HepG2 (cell line): Measurements from ENCODE around the gene OR2H1. TPM values are rescaled to one million over a fixed set of nuclear protein-coding genes. Genes with fewer than 3 reads are reported as not detected.

ENCODE experiments used
- ATAC-seq: fragments of 200-7000 bp; cut with Tn5 transposase; 3 replicates; pipeline ENCODE4 v1.9.1; 2020; ENCODE audit warnings: mild to moderate bottlenecking, moderate library complexity
- BruUV-seq: library from RNA; stranded (reverse); fragments of 400-500 nt; replicated peaks from 2 replicates; lab custom pipeline; 2021; lab: Mats Ljungman, UMichigan
- CTCF ChIA-PET: fragments of 300-600 bp; formaldehyde crosslinking; extraction: SDS; loops from one replicate; lab custom pipeline; 2021; ENCODE audit warnings: low total read pairs, inconsistent platforms, low intra/inter-chr PET ratio; lab: Yijun Ruan, JAX
- POLR2A ChIA-PET: fragments of 350-600 bp; sonication (Branson Sonifier 250); formaldehyde crosslinking; loops from one replicate; lab custom pipeline; 2020; ENCODE audit warnings: antibody characterized with exemption, inconsistent platforms; lab: Yijun Ruan, JAX
- DNase-seq: peaks from one replicate; pipeline ENCODE4 v3.0.0-alpha.2; 2015; ENCODE audit warnings: low spot score
- FAIRE-seq: peaks from 3 replicates; lab custom pipeline; 2011; peaks lifted over from hg19 to GRCh38; lab: Jason Lieb, UNC
- H2AFZ ChIP-seq: one replicate; pipeline ENCODE4 v1.6.1; 2011; ENCODE audit warnings: low read length, inconsistent platforms
- H3K27ac ChIP-seq: fragments of 300-600 bp; 3 replicates; pipeline ENCODE4 v1.8.0; 2011; ENCODE audit warnings: mixed run types, mild to moderate bottlenecking, mixed read lengths, low read length, inconsistent platforms; ENCODE audit not compliant: insufficient read depth; ENCODE audit errors: extremely low read length
- H3K27me3 ChIP-seq, 2 experiments: fragments of 200-600 bp in 1 of 2; 2 replicates in 1 of 2; 3 replicates in 1 of 2; pipeline versions ENCODE4 v1.6.0 to v1.8.0; 2011; ENCODE audit warnings: low read length in 2 of 2, mild to moderate bottlenecking in 2 of 2, moderate library complexity in 2 of 2, inconsistent platforms in 1 of 2; ENCODE audit not compliant: insufficient read depth in 2 of 2, control insufficient read depth in 1 of 2
- H3K36me3 ChIP-seq, 2 experiments: fragments of 200-600 bp in 1 of 2; replicated peaks in 1 of 2; 2 replicates in 1 of 2; 3 replicates in 1 of 2; pipeline versions ENCODE4 v1.5.1 to v1.8.0; 2011; ENCODE audit warnings: low read length in 2 of 2, inconsistent platforms in 1 of 2; ENCODE audit not compliant: insufficient read depth in 2 of 2, control insufficient read depth in 1 of 2
- H3K4me1 ChIP-seq: 2 replicates; pipeline ENCODE4 v1.5.1; 2012; ENCODE audit warnings: low read length, inconsistent platforms; ENCODE audit not compliant: insufficient read depth
- H3K4me2 ChIP-seq: 2 replicates; pipeline ENCODE4 v1.6.0; 2011; ENCODE audit warnings: low read depth, low read length, inconsistent platforms
- H3K4me3 ChIP-seq, 3 experiments: fragments of 200-600 bp in 1 of 3; sonication (generic), shearing (Covaris generic) in 1 of 3; replicated peaks in 1 of 3; 2 replicates each; pipeline ENCODE4 v1.5.1; 2011 to 2016; ENCODE audit warnings: low read length in 3 of 3, inconsistent platforms in 2 of 3, low read depth in 2 of 3, mild to moderate bottlenecking in 2 of 3, control low read depth in 1 of 3, mixed read lengths in 1 of 3; ENCODE audit not compliant: insufficient read depth in 1 of 3
- H3K79me2 ChIP-seq: one replicate; pipeline ENCODE4 v1.6.1; 2011; ENCODE audit warnings: low read length, inconsistent platforms; ENCODE audit not compliant: insufficient read depth
- H3K9ac ChIP-seq: 2 replicates; pipeline ENCODE4 v1.6.0; 2011; ENCODE audit warnings: mild to moderate bottlenecking, low read depth, low read length, inconsistent platforms; ENCODE audit not compliant: insufficient read depth
- H3K9me3 ChIP-seq: 2 replicates; pipeline ENCODE4 v1.5.1; 2012; ENCODE audit warnings: mild to moderate bottlenecking, low read length
- H4K20me1 ChIP-seq: 2 replicates; pipeline ENCODE4 v1.6.0; 2011; ENCODE audit warnings: inconsistent platforms, mild to moderate bottlenecking, low read length, moderate library complexity; ENCODE audit not compliant: insufficient read depth
- CTCF ChIP-seq: sonication (generic); formaldehyde crosslinking; IDR thresholded peaks from 2 replicates; pipeline ENCODE4 v1.5.0; 2020; ENCODE audit warnings: mild to moderate bottlenecking, missing genetic modification reagents, moderate library complexity
- DBP ChIP-seq: sonication (generic); formaldehyde crosslinking; IDR thresholded peaks from 2 replicates; pipeline ENCODE4 v1.4.0; 2020; ENCODE audit warnings: missing genetic modification reagents; ENCODE audit errors: not compliant biosample characterization
- HOXA3 ChIP-seq: sonication (generic); formaldehyde crosslinking; IDR thresholded peaks from 2 replicates; pipeline ENCODE4 v1.5.0; 2020; ENCODE audit warnings: missing genetic modification reagents
- HOXA7 ChIP-seq: sonication (generic); formaldehyde crosslinking; IDR thresholded peaks from 2 replicates; pipeline ENCODE4 v1.8.1; 2022; ENCODE audit warnings: mild to moderate bottlenecking, missing genetic modification reagents, moderate library complexity
- MIER2 ChIP-seq: IDR thresholded peaks from 2 replicates; pipeline ENCODE4 v1.6.1; 2016; ENCODE audit warnings: missing biosample characterization, missing genetic modification reagents
- MLLT10 ChIP-seq: sonication (generic); formaldehyde crosslinking; IDR thresholded peaks from 2 replicates; pipeline ENCODE4 v1.4.0; 2020; ENCODE audit warnings: missing genetic modification reagents
- MYNN ChIP-seq: sonication (generic); formaldehyde crosslinking; IDR thresholded peaks from 2 replicates; pipeline ENCODE4 v1.4.0; 2020; ENCODE audit warnings: mild to moderate bottlenecking, low read depth, missing genetic modification reagents
- NCOA1 ChIP-seq: sonication (generic); formaldehyde crosslinking; IDR thresholded peaks from 2 replicates; pipeline ENCODE4 v1.9.0; 2021; ENCODE audit warnings: missing genetic modification reagents
- RBM39 ChIP-seq: fragments of 200-400 bp; formaldehyde crosslinking; IDR thresholded peaks from one replicate; pipeline ENCODE4 v1.6.1; 2018; ENCODE audit warnings: antibody characterized with exemption, mild to moderate bottlenecking, low read depth, low read length; ENCODE audit not compliant: poor library complexity, severe bottlenecking
- SNRNP70 ChIP-seq: fragments of 200-400 bp; formaldehyde crosslinking; IDR thresholded peaks from 2 replicates; pipeline ENCODE4 v1.6.1; 2017; ENCODE audit warnings: mild to moderate bottlenecking, low read depth, low read length, moderate library complexity
- STAG1 ChIP-seq: sonication (generic); formaldehyde crosslinking; IDR thresholded peaks from 2 replicates; pipeline ENCODE4 v1.4.0; 2020; ENCODE audit warnings: missing genetic modification reagents
- THYN1 ChIP-seq: sonication (generic); formaldehyde crosslinking; IDR thresholded peaks from 2 replicates; pipeline ENCODE4 v1.8.1; 2023; ENCODE audit warnings: low read depth, mild to moderate bottlenecking, moderate library complexity, missing genetic modification reagents, borderline replicate concordance
- ZFYVE20 ChIP-seq: sonication (generic); formaldehyde crosslinking; IDR thresholded peaks from 2 replicates; pipeline ENCODE4 v1.8.0; 2023; ENCODE audit warnings: low read depth, mild to moderate bottlenecking, moderate library complexity, missing genetic modification reagents, borderline replicate concordance
- ZNF577 ChIP-seq: sonication (generic); formaldehyde crosslinking; IDR thresholded peaks from 2 replicates; pipeline ENCODE4 v1.4.0; 2020; ENCODE audit warnings: mild to moderate bottlenecking, low read depth, missing genetic modification reagents, borderline replicate concordance
- ZNF790 ChIP-seq: sonication (generic); formaldehyde crosslinking; IDR thresholded peaks from 2 replicates; pipeline ENCODE4 v1.8.0; 2022; ENCODE audit warnings: missing genetic modification reagents, mild to moderate bottlenecking, borderline replicate concordance
- WGBS: methylation state at CpG from one replicate; pipeline ENCODE4 v1.1.6; 2017; ENCODE audit warnings: low lambda C conversion rate; 5-methylcytosine and 5-hydroxymethylcytosine counted together
- in situ Hi-C: cut with HindIII; loops from 2 replicates; pipeline ENCODE4 v1.10.0; 2017; ENCODE audit warnings: low pct_unique_long_range_greater_than_20kb; ENCODE audit not compliant: extremely low pct_ligation_motif_present
- intact Hi-C: fragments of 100-400 bp; cut with micrococcal nuclease; formaldehyde crosslinking; loops from one replicate; pipeline ENCODE4 v1.10.0; 2022; ENCODE audit not compliant: unreplicated experiment
- polyA plus RNA-seq, 8 experiments: library from polyadenylated mRNA; depleted of rRNA in 3 of 8; stranded (reverse) in 7 of 8; unstranded in 1 of 8; fragments of >200 nt; fragmentation: Illumina TruSeq in 4 of 8; extraction: Trizol in 4 of 8; gene quantifications; 2 replicates each; pipeline versions ENCODE4 v1.2.1 to v1.2.3, GENCODE V29; 2011 to 2016; ENCODE audit warnings: low read depth in 4 of 8, missing spikeins in 1 of 8, mixed read lengths in 1 of 8; ENCODE audit not compliant: insufficient read depth in 1 of 8
- total RNA-seq, 5 experiments: library from RNA; depleted of rRNA; stranded (reverse); fragments of >200 nt; fragmentation: Illumina TruSeq; extraction: Trizol; gene quantifications; 2 replicates each; pipeline ENCODE4 v1.2.3, GENCODE V29; 2016; ENCODE audit warnings: low read depth in 1 of 5

OR2H1 gene
- total and polyA plus RNA-seq, 2 of the 13 experiments (the other 11 are each of a cell fraction or from before 2014, with no cell fraction given), result 0.15 TPM; not detected in 1

DNA sequence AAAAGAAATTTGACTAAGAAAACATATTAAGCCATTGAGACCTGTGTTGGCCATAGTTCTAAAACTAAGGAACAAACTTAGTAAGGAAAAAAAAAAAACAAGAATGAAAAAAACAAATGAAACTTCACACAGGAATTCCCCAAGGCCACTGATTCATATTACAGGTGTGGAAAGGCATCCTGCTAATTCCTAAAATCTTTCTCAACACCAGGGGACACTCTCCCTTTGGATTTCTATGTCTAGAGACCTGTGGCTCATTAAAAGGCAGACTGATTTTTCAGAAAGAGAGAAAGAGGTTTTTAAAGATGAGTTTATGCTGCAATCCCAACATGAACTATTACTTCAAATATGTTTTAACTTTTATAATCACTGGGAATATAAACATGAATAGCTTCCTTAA is 42.4 kb upstream of the OR2H1 start, which contains the start of gene OR12D1:
TSS of gene OR12D1 (plus strand) at position 341 of the 400 bp plus-strand sequence.
- POLR2A ChIA-PET, result no interaction called here

DNA sequence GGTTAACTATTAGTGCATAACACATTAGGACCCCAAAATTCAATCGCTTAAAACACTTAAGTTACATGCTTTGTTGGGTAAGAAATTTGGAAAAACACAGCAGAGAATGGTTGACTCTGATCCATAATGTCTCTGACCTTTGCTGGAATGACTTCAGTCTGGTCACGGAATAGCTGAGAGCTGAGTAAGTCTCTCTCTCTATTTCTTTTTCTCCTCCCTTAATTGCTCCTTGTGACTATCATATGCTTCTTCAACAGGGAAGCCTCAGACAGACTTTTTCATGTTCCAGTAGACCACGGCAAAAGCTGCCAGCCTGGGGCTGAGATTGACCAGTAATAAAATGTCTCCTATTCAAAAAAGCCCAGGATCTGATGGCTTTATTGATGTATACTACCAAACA is 37.4 kb upstream of the OR2H1 start:
- DNase-seq, result no peak
- no TSS peak for BruUV-seq
- POLR2A ChIA-PET, result no interaction called here
- no peaks in the 10 kb centered on the region for H4K20me1 ChIP-seq
- no peaks in the 10 kb centered on the region for H3K9me3 ChIP-seq
- CTCF ChIA-PET, result no interaction called here
- ATAC-seq, result no peak
- WGBS, result 16% methylated on average over 3 of the region's 3 CpGs
- H3K79me2 ChIP-seq, result no peaks in the 10 kb centered on the region
- no peaks in the 10 kb centered on the region for H3K4me1 ChIP-seq
- no peak overlapping the region for H3K9ac ChIP-seq
- H3K27me3 ChIP-seq, result no peaks in the 10 kb centered on the region
- H3K4me3 ChIP-seq, result no peak overlapping the region
- H3K27ac ChIP-seq, result no peak overlapping the region
- intact Hi-C loops (no loop called here), in situ Hi-C loops (no loop called here)
- no peak overlapping the region for H3K4me2 ChIP-seq
- H2AFZ ChIP-seq, result no peak overlapping the region
- FAIRE-seq, result no peak
- H3K36me3 ChIP-seq, result no peaks in the 10 kb centered on the region
- TF ChIP-seq HOXA3 (CRISPR knock-in tag) (no peak), ZNF790 (CRISPR knock-in tag) (no peak), MYNN (CRISPR knock-in tag) (no peak), DBP (no peak), NCOA1 (CRISPR knock-in tag) (no peak), HOXA7 (no peak), MLLT10 (no peak), ZFYVE20 (CRISPR knock-in tag) (no peak), ZNF577 (no peak), THYN1 (no peak), MIER2 (CRISPR knock-in tag) (no peak), RBM39 (no peak)

More for the DNA sequence above, 42.4 kb upstream of the OR2H1 start, which contains the start of gene OR12D1:
- FAIRE-seq, result no peak
- Histone ChIP-seq H3K27me3 (no peaks in the 10 kb centered on the region), H3K27ac (no peak within 1 kb of the TSS), H3K79me2 (no peaks in the 10 kb centered on the region), H2AFZ (no peak within 1 kb of the TSS), H3K4me1 (no peaks in the 10 kb centered on the region), H3K9ac (no peak within 1 kb of the TSS), H4K20me1 (no peaks in the 10 kb centered on the region), H3K4me3 (no peak within 1 kb of the TSS), H3K36me3 (no peaks in the 10 kb centered on the region), H3K4me2 (no peak within 1 kb of the TSS), H3K9me3 (0 out of 2 replicates have a peak, but pooled peaks cover 4% of the 10 kb centered on the region)
- ATAC-seq, result no peak
- no TSS peak for BruUV-seq
- no peak for TF ChIP-seq SNRNP70
- peak; percentile 20; the same call in 1 of the 2 replicates for TF ChIP-seq STAG1 (CRISPR knock-in tag)
- peak; percentile 24; the same call in 1 of the 2 replicates for TF ChIP-seq CTCF (CRISPR knock-in tag)
- DNase-seq, result peak; percentile 10
- in situ Hi-C loops (no loop called here), intact Hi-C loops (loop anchor here (1.0 kb wide), 1 partner anchor 175 kb away; no protein-coding TSS in a partner anchor)
- CTCF ChIA-PET, result no interaction called here
